Neural cell (in vitro differentiated cells): Measurements from ENCODE around the gene GNL2. TPM values are rescaled to one million over a fixed set of nuclear protein-coding genes. Genes with fewer than 3 reads are reported as not detected.

Experiments
- H2AFZ ChIP-seq: fragments of 200-600, 300-800 bp; sonication (generic), shearing (Covaris generic); 2 replicates; pipeline ENCODE4 v1.6.0; 2014; ENCODE audit warnings: low read depth, mild to moderate bottlenecking, antibody characterized with exemption, low read length, moderate library complexity
- H3F3A ChIP-seq: fragments of 200-600 bp; shearing (Covaris generic); 2 replicates; pipeline ENCODE4 v1.6.1; 2016; ENCODE audit warnings: mild to moderate bottlenecking, moderate library complexity, mixed read lengths, antibody characterized with exemption, low read length; ENCODE audit not compliant: insufficient read depth, poor library complexity, severe bottlenecking
- H3K27ac ChIP-seq: fragments of 200-600, 300-800 bp; sonication (generic), shearing (Covaris generic); 2 replicates; pipeline ENCODE4 v1.5.1; 2014; ENCODE audit warnings: mild to moderate bottlenecking, low read length, moderate library complexity
- H3K27me3 ChIP-seq: fragments of 300-800, 200-600 bp; sonication (generic), shearing (Covaris generic); 2 replicates; pipeline ENCODE4 v1.6.0; 2014; ENCODE audit warnings: mild to moderate bottlenecking, low read depth, low read length, moderate library complexity; ENCODE audit not compliant: insufficient read depth
- H3K36me3 ChIP-seq: fragments of 300-800, 200-600 bp; sonication (generic), shearing (Covaris generic); 2 replicates; pipeline ENCODE4 v1.5.1; 2014; ENCODE audit warnings: mild to moderate bottlenecking, antibody characterized with exemption, low read length, moderate library complexity; ENCODE audit not compliant: insufficient read depth
- H3K4me2 ChIP-seq: fragments of 300-800, 200-600 bp; sonication (generic), shearing (Covaris generic); 2 replicates; pipeline ENCODE4 v1.6.0; 2014; ENCODE audit warnings: mild to moderate bottlenecking, low read length
- H3K4me3 ChIP-seq: fragments of 300-800, 200-600 bp; sonication (generic), shearing (Covaris generic); 2 replicates; pipeline ENCODE4 v1.5.1; 2014; ENCODE audit warnings: mild to moderate bottlenecking, low read length, moderate library complexity
- H3K79me2 ChIP-seq: fragments of 200-600 bp; shearing (Covaris generic); replicated peaks from 2 replicates; pipeline ENCODE4 v1.6.0; 2014; ENCODE audit warnings: mild to moderate bottlenecking, low read length, moderate library complexity; ENCODE audit not compliant: insufficient read depth
- H3K9ac ChIP-seq: fragments of 300-800, 200-600 bp; sonication (generic), shearing (Covaris generic); 2 replicates; pipeline ENCODE4 v1.6.1; 2016; ENCODE audit warnings: mild to moderate bottlenecking, low read length, mixed read lengths
- H3K9me2 ChIP-seq: fragments of 200-600 bp; shearing (Covaris generic); 2 replicates; pipeline ENCODE4 v1.6.1; 2016; ENCODE audit warnings: mild to moderate bottlenecking, low read length, mixed read lengths; ENCODE audit not compliant: insufficient read depth
- H3K9me3 ChIP-seq: fragments of 200-600, 300-800 bp; sonication (generic), shearing (Covaris generic); 2 replicates; pipeline ENCODE4 v1.6.1; 2016; ENCODE audit warnings: mild to moderate bottlenecking, mixed run types, low read length, moderate library complexity, mixed read lengths
- H4K20me1 ChIP-seq: fragments of 200-600 bp; shearing (Covaris generic); 2 replicates; pipeline ENCODE4 v1.6.1; 2016; ENCODE audit warnings: mild to moderate bottlenecking, mixed run types; ENCODE audit not compliant: insufficient read depth
- EP300 ChIP-seq: fragments of 450-650 bp; conservative IDR thresholded peaks from 2 replicates; pipeline ENCODE4 v1.6.1; 2014; ENCODE audit warnings: antibody characterized with exemption, mild to moderate bottlenecking, moderate library complexity; ENCODE audit not compliant: poor library complexity, severe bottlenecking
- EZH2 ChIP-seq: fragments of 200-600, 300-800 bp; shearing (Covaris generic), sonication (generic); IDR thresholded peaks from 2 replicates; pipeline ENCODE4 v1.6.1; 2014; ENCODE audit warnings: antibody characterized with exemption, low read length, borderline replicate concordance, mild to moderate bottlenecking; ENCODE audit not compliant: insufficient read depth, poor library complexity, severe bottlenecking
- MXI1 ChIP-seq: fragments of 450-650 bp; conservative IDR thresholded peaks from 2 replicates; pipeline ENCODE4 v1.6.1; 2014; ENCODE audit warnings: antibody characterized with exemption, mild to moderate bottlenecking; ENCODE audit not compliant: poor library complexity, severe bottlenecking
- POLR2AphosphoS5 ChIP-seq: IDR thresholded peaks from 2 replicates; pipeline ENCODE4 v1.6.1; 2012
- RAD21 ChIP-seq: fragments of 450-650 bp; conservative IDR thresholded peaks from 2 replicates; pipeline ENCODE4 v1.6.1; 2014; ENCODE audit warnings: antibody characterized with exemption, mild to moderate bottlenecking, moderate library complexity
- SMC3 ChIP-seq: fragments of 450-650 bp; conservative IDR thresholded peaks from 2 replicates; pipeline ENCODE4 v1.6.1; 2014; ENCODE audit warnings: antibody characterized with exemption, mild to moderate bottlenecking, moderate library complexity; ENCODE audit not compliant: poor library complexity
- TAF1 ChIP-seq: IDR thresholded peaks from 2 replicates; pipeline ENCODE4 v1.6.1; 2012; ENCODE audit warnings: low read depth
- polyA plus RNA-seq: library from polyadenylated mRNA; depleted of rRNA; stranded (reverse); fragments of >200 nt; gene quantifications from 2 replicates; pipeline ENCODE4 v1.2.3, GENCODE V29; 2014
- TF ChIP-seq, protein P1 (sequence below): fragments of 450-650 bp; IDR thresholded peaks from 2 replicates; pipeline ENCODE4 v1.5.1; 2014; ENCODE audit warnings: antibody characterized with exemption, mild to moderate bottlenecking, moderate library complexity; ENCODE audit not compliant: poor library complexity, severe bottlenecking
- TF ChIP-seq, protein P2 (sequence below): IDR thresholded peaks from 2 replicates; pipeline ENCODE4 v1.6.1; 2012; ENCODE audit warnings: borderline replicate concordance

GNL2 gene
- polyA plus RNA-seq, 1 donor from 2014 or later, result 31.7 TPM

DNA sequence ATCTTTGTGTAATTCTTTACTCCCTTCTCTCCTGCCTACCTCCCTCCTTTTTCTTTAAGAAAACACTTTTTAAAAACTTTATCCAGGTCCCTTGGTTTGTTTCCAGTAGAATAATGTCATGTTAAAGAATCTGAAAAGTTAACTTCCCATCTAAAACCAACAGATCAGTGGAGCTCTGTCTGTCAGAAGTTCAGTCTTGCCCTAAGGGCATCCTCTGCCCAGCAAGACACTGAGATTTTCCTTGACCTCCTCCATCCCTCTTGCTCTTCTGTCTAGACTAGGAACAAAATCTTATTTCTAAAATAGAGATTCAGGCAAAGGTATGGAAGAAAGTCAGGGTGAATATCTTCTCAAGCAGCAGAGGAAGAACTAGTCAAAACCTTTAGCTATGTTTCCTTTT is 5.7 kb upstream of the GNL2 start:
- Histone ChIP-seq H3K27ac (no peak overlapping the region), H3K9ac (no peak overlapping the region), H3K4me2 (no peak overlapping the region), H3F3A (no peaks in the 10 kb centered on the region), H3K27me3 (no peaks in the 10 kb centered on the region), H2AFZ (no peak overlapping the region), H3K9me2 (no peaks in the 10 kb centered on the region), H3K36me3 (no peaks in the 10 kb centered on the region), H3K4me3 (no peak overlapping the region), H4K20me1 (no peaks in the 10 kb centered on the region), H3K9me3 (no peaks in the 10 kb centered on the region), H3K79me2 (no peaks in the 10 kb centered on the region)
- TF ChIP-seq EP300, result no peak
- no peak for TF ChIP-seq POLR2AphosphoS5

DNA sequence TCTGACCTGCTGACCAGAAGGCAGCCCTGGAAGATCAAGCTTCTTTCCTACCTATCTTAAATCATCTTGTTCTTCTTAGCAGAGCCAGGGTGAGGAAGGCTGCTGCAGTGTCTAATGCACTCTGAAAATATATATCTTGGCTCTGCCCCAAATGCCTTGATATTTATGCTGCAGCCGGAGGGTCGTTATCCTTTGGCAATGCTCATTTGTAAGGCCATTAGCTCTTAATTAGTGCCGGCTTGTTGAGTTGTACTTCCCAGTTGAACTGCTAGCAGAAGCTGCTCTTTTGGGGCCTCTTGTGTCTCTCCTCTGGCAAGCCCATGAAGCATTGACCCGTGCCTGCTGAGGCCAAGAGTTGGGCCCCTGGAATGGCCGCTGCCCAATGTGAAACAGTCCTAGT is 4.2 kb upstream of the GNL2 start:
- no peaks in the 10 kb centered on the region for H3K27me3 ChIP-seq
- TF ChIP-seq RAD21 (no peak), EZH2 (no peak), MXI1 (no peak), EP300 (no peak), SMC3 (no peak), TAF1 (no peak), POLR2AphosphoS5 (no peak)
- TF ChIP-seq, protein P1, sequence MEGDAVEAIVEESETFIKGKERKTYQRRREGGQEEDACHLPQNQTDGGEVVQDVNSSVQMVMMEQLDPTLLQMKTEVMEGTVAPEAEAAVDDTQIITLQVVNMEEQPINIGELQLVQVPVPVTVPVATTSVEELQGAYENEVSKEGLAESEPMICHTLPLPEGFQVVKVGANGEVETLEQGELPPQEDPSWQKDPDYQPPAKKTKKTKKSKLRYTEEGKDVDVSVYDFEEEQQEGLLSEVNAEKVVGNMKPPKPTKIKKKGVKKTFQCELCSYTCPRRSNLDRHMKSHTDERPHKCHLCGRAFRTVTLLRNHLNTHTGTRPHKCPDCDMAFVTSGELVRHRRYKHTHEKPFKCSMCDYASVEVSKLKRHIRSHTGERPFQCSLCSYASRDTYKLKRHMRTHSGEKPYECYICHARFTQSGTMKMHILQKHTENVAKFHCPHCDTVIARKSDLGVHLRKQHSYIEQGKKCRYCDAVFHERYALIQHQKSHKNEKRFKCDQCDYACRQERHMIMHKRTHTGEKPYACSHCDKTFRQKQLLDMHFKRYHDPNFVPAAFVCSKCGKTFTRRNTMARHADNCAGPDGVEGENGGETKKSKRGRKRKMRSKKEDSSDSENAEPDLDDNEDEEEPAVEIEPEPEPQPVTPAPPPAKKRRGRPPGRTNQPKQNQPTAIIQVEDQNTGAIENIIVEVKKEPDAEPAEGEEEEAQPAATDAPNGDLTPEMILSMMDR, result no peak
- TF ChIP-seq, protein P2, sequence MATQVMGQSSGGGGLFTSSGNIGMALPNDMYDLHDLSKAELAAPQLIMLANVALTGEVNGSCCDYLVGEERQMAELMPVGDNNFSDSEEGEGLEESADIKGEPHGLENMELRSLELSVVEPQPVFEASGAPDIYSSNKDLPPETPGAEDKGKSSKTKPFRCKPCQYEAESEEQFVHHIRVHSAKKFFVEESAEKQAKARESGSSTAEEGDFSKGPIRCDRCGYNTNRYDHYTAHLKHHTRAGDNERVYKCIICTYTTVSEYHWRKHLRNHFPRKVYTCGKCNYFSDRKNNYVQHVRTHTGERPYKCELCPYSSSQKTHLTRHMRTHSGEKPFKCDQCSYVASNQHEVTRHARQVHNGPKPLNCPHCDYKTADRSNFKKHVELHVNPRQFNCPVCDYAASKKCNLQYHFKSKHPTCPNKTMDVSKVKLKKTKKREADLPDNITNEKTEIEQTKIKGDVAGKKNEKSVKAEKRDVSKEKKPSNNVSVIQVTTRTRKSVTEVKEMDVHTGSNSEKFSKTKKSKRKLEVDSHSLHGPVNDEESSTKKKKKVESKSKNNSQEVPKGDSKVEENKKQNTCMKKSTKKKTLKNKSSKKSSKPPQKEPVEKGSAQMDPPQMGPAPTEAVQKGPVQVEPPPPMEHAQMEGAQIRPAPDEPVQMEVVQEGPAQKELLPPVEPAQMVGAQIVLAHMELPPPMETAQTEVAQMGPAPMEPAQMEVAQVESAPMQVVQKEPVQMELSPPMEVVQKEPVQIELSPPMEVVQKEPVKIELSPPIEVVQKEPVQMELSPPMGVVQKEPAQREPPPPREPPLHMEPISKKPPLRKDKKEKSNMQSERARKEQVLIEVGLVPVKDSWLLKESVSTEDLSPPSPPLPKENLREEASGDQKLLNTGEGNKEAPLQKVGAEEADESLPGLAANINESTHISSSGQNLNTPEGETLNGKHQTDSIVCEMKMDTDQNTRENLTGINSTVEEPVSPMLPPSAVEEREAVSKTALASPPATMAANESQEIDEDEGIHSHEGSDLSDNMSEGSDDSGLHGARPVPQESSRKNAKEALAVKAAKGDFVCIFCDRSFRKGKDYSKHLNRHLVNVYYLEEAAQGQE, result no peak
- no peaks in the 10 kb centered on the region for H3K9me3 ChIP-seq
- H4K20me1 ChIP-seq, result no peaks in the 10 kb centered on the region
- no peak overlapping the region for H2AFZ ChIP-seq
- no peaks in the 10 kb centered on the region for H3K36me3 ChIP-seq
- no peaks in the 10 kb centered on the region for H3K9me2 ChIP-seq
- no peak overlapping the region for H3K4me2 ChIP-seq
- no peaks in the 10 kb centered on the region for H3F3A ChIP-seq
- H3K9ac ChIP-seq, result no peak overlapping the region
- no peak overlapping the region for H3K27ac ChIP-seq
- no peak overlapping the region for H3K4me3 ChIP-seq
- H3K79me2 ChIP-seq, result peaks cover 7% of the 10 kb centered on the region

DNA sequence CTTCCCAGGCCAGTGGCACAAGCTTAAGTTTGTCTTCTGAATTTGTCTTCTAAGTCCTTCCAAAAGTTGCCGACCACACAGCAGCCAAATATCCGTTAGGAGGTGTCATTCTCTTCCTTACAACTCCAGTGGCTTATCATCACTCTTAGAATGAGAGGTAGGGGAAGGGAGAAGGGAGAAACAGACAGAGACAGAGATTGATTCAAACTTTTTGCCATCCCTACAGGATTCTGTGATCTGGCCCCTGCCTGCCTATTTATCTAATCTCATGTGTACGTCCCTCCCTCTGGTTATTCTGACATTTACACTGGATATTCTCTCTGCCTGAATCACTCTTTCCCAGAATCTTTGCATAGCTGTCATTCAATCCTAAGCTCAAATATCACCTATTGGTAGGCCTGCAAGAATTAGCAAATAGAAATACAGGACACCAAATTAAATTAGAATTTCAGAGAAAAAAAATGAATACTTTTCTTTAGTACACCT is 488 bp upstream of the GNL2 start:
- H3K4me2 ChIP-seq, result peak overlapping the region; percentile 90
- no peaks in the 10 kb centered on the region for H3K9me2 ChIP-seq
- no peaks in the 10 kb centered on the region for H3F3A ChIP-seq
- H3K9me3 ChIP-seq, result no peaks in the 10 kb centered on the region
- peaks cover 25% of the 10 kb centered on the region for H3K79me2 ChIP-seq
- no peaks in the 10 kb centered on the region for H4K20me1 ChIP-seq
- H3K9ac ChIP-seq, result peak overlapping the region; percentile 62
- H3K27ac ChIP-seq, result peak overlapping the region; percentile 44
- TF ChIP-seq POLR2AphosphoS5, result no peak
- TF ChIP-seq, protein P1, result peak; percentile 2
- H2AFZ ChIP-seq, result peak overlapping the region; percentile 90
- H3K4me3 ChIP-seq, result peak overlapping the region; percentile 76
- H3K36me3 ChIP-seq, result no peaks in the 10 kb centered on the region
- H3K27me3 ChIP-seq, result no peaks in the 10 kb centered on the region
